CD4-positive, alpha-beta T cell treated with Interleukin-4 for 1 hour (primary cell): ENCODE data around the gene SLCO1A2.

ENCODE experiments used
- DNase-seq, 2 donors: peaks; one replicate each; pipeline ENCODE4 v3.0.0-alpha.2; 2020 to 2022

The SLCO1A2 gene

DNA sequence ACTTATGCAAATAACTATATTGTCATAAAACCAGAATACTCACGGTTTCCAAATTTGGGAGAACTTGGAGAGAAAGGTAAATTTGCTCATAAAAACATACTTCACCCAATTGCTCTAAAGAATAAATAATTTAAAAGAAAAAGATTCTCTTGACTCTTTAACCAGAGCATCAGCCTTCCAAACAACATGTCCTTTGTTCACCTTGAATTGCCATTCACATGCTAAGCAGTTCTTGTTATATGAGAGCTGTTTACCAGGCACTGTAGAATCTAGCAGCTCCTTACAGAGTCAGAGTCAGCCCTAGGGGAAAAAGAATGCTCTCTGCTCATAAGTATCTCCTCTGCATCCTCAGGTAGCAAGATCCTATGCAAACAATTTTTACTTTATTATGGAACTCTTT lies 10.2 kb downstream of the SLCO1A2 start:
- no peak for DNase-seq

- no peak for DNase-seq
Measured at GRCh38 chr12:21323736-21324135, 11.0 kb downstream of the SLCO1A2 start.

GRCh38 chr12:21308785-21309184 lies 25.9 kb downstream of the SLCO1A2 start:
- no peak for DNase-seq

DNA sequence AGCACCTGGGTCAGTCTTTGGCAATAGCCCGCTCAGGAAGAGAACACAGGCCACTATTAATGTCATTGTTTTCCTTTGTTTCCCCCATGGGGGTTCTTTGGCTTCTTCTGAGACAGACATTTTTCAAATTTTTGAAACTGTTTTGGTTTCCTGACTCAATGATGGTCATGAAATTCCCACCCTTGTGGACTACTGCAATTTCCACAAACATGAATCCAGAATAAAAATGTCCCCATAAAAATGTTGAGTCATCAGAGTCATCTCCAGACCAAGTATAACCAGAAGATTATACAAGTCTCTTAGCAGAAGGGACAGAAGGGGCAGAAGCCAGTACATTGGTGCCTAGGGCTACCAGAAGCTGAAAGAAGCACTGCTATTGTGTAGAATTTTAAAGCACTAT lies 29.1 kb downstream of the SLCO1A2 start:
- DNase-seq = no peak

- DNase-seq = no peak
Measured at GRCh38 chr12:21300632-21301031, 34.1 kb downstream of the SLCO1A2 start.

DNA sequence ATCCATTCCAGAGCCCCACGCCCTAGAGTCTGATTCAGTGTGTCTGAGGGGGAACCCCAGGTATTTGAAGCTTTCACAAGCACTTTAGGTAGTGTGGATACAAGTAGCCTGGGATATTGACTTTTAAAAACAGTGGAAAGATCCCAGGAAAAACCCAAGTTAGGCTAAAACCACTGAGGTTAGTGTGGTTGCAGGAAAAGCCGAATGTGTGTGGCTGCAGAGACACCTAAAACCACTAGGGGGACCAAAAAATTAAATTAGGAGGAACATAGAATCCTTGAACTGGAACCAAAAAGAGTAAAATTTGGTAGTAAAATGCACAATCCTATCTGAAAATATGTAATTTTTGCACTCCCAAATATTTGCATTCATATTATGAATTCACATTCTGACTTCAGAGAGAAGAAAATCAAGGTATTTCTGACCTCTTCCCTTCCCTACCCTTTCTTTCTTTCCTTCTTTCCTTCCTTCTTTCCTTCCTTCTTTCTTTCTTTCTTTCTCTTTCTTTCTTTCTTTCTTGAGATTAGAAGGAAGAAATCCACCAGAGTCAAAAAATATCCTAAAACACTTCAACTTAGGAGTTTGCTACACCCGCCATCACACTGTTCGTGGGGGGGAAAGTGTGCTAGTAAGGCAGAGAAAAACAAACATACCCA lies 37.8 kb downstream of the SLCO1A2 start:
- DNase-seq = peak in 1 of 2 donors; percentile 37

GRCh38 chr12:21296348-21296747 lies 38.4 kb downstream of the SLCO1A2 start:
- DNase-seq = no peak

GRCh38 chr12:21294176-21294575 lies 40.5 kb downstream of the SLCO1A2 start:
- no peak for DNase-seq

DNA sequence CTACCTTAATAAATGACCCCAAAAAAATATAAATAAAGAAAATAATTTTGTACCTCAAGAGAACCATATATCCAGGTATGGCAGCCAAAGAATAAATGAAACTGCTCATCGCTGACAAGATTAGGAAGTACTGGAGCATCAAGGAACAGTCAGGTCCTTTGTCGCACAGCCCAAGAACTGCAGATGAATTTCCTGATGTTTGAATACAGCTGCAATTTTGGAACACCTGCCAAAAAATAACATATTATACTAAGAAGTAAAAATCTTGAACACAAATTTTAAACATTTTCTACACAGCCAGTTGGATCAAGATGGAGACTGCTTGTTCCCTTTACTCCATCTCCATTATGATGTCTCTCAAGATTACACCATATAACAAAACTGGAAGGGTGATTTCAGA lies 42.6 kb downstream of the SLCO1A2 start:
- no peak for DNase-seq

GRCh38 chr12:21289698-21290097 lies 45.0 kb downstream of the SLCO1A2 start:
- DNase-seq = no peak

DNA sequence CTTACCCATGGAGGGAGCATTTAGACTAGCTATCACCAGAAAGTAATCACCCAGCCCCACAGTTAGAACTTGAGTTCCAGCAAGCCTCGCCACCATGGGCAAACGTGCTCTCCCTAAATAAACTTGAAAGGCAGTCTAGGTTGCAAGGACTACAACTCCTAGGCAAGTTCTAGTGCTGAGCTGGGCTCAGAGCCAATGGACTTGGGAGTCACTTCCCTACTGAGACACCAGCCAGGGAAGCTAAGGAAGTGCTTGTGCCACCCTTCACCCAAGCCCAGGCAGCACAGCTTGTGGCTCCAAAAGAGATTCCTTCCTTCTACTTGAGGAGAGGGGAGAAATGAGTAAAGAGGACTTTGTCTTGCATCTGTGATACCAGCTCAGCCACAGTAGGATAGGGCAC lies 57.9 kb downstream of the SLCO1A2 start:
- DNase-seq = no peak

GRCh38 chr12:21265932-21266331 lies 68.8 kb downstream of the SLCO1A2 start:
- DNase-seq = no peak

DNA sequence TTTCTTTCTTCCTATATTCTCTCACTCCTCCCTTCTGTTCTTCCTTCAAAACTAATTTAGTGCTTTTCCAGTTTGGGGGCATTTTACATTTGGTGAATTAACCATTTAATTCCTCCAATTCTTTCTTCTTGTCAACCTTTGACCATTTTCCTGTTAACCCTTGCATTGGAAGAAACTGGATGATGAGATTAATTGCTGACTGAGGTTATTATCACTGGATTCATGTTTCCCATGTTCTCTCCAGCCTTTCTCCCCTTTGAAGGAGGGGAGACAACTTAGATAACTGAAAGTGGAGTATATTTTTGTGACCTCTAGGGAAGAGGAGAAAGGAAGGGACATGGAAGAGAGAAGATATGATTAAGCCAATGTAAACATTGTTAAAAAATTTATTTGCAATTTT lies 70.5 kb downstream of the SLCO1A2 start:
- no peak for DNase-seq

DNA sequence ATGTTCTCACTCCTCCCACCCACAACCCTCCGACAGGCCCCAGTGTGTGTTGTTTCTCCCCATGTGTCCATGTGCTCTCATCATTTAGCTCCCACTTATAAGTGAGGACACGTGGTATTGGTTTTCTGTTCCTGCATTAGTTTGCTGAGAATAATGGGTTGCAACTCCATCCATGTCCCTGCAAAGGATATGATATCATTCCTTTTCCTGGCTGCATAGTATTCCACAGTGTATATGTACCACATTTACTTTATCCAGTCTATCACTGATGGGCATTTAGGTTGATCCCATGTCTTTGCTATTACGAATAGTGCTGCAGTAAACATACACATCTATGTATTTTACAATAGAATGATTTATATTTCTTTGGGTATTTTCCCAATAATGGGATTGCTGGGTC lies 77.5 kb downstream of the SLCO1A2 start:
- no peak for DNase-seq

- DNase-seq = no peak
Measured at GRCh38 chr12:21252070-21252469, 82.6 kb downstream of the SLCO1A2 start.

DNA sequence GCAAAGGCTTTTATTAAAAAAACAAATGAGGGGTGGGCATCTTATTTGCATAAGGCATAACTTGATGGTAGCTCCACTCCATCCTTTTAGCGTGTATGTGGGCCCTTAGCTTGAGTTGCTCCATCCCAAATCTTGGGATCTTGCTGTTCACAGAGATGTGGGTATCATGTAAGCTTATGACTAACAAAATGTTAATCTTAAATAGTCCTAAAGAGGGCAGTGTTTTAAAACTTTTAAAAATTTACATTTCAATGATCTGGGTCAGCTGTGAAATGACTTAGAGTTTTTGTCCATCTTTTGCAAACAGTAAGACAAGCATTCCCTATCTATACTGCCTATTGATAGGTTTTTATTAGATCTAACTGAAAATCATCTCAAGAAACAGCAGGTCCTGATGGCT lies 86.0 kb downstream of the SLCO1A2 start:
- peak in 1 of 2 donors; percentile 8 for DNase-seq

GRCh38 chr12:21239866-21240265 lies 94.9 kb downstream of the SLCO1A2 start:
- no peak for DNase-seq

GRCh38 chr12:21234395-21234794 lies 100.3 kb downstream of the SLCO1A2 start:
- no peak for DNase-seq

GRCh38 chr12:21223930-21224329 lies 110.8 kb downstream of the SLCO1A2 start:
- no peak for DNase-seq

GRCh38 chr12:21221778-21222177 lies 112.9 kb downstream of the SLCO1A2 start:
- DNase-seq = no peak

GRCh38 chr12:21221072-21221471 lies 113.6 kb downstream of the SLCO1A2 start:
- DNase-seq = no peak

- no peak for DNase-seq
Measured at GRCh38 chr12:21220266-21220665, 114.5 kb downstream of the SLCO1A2 start.

DNA sequence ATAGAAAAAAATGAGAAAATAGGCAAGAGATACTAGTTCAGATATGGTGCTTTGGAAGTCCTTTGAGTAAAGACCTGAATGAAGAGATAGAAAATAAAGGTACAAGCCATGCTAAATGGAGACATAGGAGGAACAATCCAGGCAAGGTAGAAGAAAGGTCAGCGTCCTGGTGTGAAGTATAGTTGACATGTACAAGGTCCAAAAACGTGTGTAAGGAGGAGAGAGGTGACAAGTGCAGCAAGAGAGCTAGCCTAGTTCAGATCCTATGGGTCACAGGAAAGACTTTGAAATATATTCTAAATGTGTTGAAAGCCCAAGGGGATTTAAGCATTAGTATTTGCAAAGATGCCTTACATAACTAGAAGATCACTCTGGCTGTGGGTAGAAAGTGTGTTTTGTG lies 115.5 kb downstream of the SLCO1A2 start:
- no peak for DNase-seq
